Right lobe of liver (tissue), 4 donors: Measurements from ENCODE around the gene SLC25A47.

ENCODE experiments used
- POLR2A ChIP-seq: fragments of 450-650 bp; IDR thresholded peaks from one replicate; pipeline ENCODE4 v1.6.1; 2017; ENCODE audit warnings: antibody characterized with exemption, mild to moderate bottlenecking
- TF ChIP-seq, protein P1 (sequence below), 4 donors: fragments of 200-600 bp in 3 of 4; fragments of 450-650 bp in 1 of 4; IDR thresholded peaks; one replicate each; pipeline versions ENCODE4 v1.5.1 to v1.8.0; 2016 to 2022; ENCODE audit warnings: antibody characterized with exemption in 4 of 4, mild to moderate bottlenecking in 2 of 4
- donor health status: DM: no; HTN: no; CAD: no.
- donor health status: DM: no; HTN: no; CAD: no.
- donor health status: DM: no; HTN: yes; CAD: no.

GRCh38 chr14:100312877-100313400 is 10.2 kb upstream of the SLC25A47 start:
- TF ChIP-seq, protein P1, sequence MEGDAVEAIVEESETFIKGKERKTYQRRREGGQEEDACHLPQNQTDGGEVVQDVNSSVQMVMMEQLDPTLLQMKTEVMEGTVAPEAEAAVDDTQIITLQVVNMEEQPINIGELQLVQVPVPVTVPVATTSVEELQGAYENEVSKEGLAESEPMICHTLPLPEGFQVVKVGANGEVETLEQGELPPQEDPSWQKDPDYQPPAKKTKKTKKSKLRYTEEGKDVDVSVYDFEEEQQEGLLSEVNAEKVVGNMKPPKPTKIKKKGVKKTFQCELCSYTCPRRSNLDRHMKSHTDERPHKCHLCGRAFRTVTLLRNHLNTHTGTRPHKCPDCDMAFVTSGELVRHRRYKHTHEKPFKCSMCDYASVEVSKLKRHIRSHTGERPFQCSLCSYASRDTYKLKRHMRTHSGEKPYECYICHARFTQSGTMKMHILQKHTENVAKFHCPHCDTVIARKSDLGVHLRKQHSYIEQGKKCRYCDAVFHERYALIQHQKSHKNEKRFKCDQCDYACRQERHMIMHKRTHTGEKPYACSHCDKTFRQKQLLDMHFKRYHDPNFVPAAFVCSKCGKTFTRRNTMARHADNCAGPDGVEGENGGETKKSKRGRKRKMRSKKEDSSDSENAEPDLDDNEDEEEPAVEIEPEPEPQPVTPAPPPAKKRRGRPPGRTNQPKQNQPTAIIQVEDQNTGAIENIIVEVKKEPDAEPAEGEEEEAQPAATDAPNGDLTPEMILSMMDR (IDR thresholded peaks at IDR 0.05), result no peak
- no peak for TF ChIP-seq POLR2A
